Measurements from ENCODE around the gene CORO2B. TPM values are rescaled to one million over a fixed set of nuclear protein-coding genes. Genes with fewer than 3 reads are reported as not detected.

CORO2B gene
- total and polyA plus RNA-seq, 2 experiments from 2014 or later, result 1.6 to 4.6 TPM

GRCh38 chr15:68630211-68630555 is 51.4 kb downstream of the CORO2B start:
- peaks cover 27% of the 10 kb centered on the region for H3K4me1 Mint-ChIP-seq
- H3K27me3 ChIP-seq (ENCODE audit: insufficient read depth), result no peaks in the 10 kb centered on the region
- H4K20me1 ChIP-seq (replicated peaks; ENCODE audit: insufficient read depth), result no peaks in the 10 kb centered on the region
- H3K4me3 ChIP-seq, result no peak overlapping the region
- no peaks in the 10 kb centered on the region for H3F3A ChIP-seq (replicated peaks; ENCODE audit: low read depth)
- H3K79me2 ChIP-seq (replicated peaks; ENCODE audit: insufficient read depth), result no peaks in the 10 kb centered on the region
- no peaks in the 10 kb centered on the region for H3K36me3 ChIP-seq (ENCODE audit: insufficient read depth)
- H3K9me3 Mint-ChIP-seq, result no peaks in the 10 kb centered on the region
- no peak overlapping the region for H3K4me3 Mint-ChIP-seq
- no peaks in the 10 kb centered on the region for H3K36me3 Mint-ChIP-seq (ENCODE audit: low read depth)
- ATAC-seq (no peak), DNase-seq (ENCODE audit: low spot score) (no peak)
- TF ChIP-seq ZNF114 (CRISPR knock-in tag; IDR thresholded peaks at IDR 0.05) (no peak), EZH2phosphoT487 (IDR thresholded peaks at IDR 0.05; ENCODE audit: unreplicated experiment) (no peak), NANOG (IDR thresholded peaks at IDR 0.05; ENCODE audit: borderline replicate concordance) (no peak), EZH2 (IDR thresholded peaks at IDR 0.05; ENCODE audit: low read depth, unreplicated experiment) (no peak), CTCF (conservative IDR thresholded peaks at IDR 0.05; ENCODE audit: low read depth in 2 of 2) (no peak), JUNB (IDR thresholded peaks at IDR 0.05; ENCODE audit: unreplicated experiment) (no peak), ETS1 (IDR thresholded peaks at IDR 0.05) (no peak), CREB1 (CRISPR knock-in tag; IDR thresholded peaks at IDR 0.05; ENCODE audit: low read depth) (no peak), ZNF462 (CRISPR knock-in tag; IDR thresholded peaks at IDR 0.05) (no peak), ZNF331 (CRISPR knock-in tag; IDR thresholded peaks at IDR 0.05; ENCODE audit: low read depth) (no peak), STAT1 (IDR thresholded peaks at IDR 0.05; ENCODE audit: unreplicated experiment) (no peak), POLR2AphosphoS5 (IDR thresholded peaks at IDR 0.05; ENCODE audit: low read depth) (no peak), REST (IDR thresholded peaks at IDR 0.05; ENCODE audit: unreplicated experiment) (no peak)
- H2AFZ ChIP-seq, result no peak overlapping the region
- no peak overlapping the region for H3K27ac Mint-ChIP-seq
- H3K4me2 ChIP-seq, result no peak overlapping the region
- H3K27ac ChIP-seq (ENCODE audit: low read depth), result no peak overlapping the region
- peaks cover 13% of the 10 kb centered on the region for H3K4me1 ChIP-seq (ENCODE audit: insufficient read depth)
- H3K27me3 Mint-ChIP-seq (ENCODE audit: insufficient read depth, low read depth, poor library complexity), result peaks cover 9% of the 10 kb centered on the region
- H3K9me2 ChIP-seq (ENCODE audit: insufficient read depth), result no peaks in the 10 kb centered on the region

Measured in GM23338 (cell line).